Measurements from ENCODE around the gene TXNRD3.

DNA sequence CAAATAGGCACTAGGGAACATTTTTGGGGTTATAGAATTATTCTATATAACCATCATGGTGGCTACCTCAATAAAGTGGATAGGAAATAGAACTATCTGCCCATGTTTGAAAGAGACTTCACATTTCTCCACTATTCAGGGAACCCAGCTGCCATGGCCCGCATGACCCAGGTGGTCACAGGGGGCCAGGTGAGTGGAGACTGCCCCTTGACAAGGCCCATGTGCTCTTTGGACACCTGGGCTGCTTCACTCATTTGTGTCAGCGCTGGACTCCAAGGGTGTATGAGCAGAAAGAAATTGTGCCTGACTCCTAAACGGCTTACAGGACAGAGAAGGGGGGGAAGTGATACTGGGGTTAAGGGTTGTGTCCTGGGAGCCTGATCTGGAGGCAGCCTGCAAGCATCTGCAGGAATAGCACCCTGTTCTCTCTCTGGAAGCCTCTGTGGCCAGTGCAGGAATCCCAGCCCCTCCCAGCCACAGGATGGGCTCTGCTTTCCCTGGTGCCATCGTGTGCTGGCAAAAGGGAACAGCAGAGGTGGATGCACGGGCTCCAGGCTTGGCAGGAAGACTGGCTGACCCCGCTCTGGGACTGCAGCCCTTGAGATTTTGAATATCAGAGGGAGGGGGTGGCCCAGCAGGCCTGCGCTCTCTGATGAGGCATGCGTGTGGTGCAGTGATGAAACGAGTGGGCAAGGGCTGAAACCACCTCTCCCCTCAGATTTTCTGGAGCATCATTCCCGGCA lies 87.1 kb downstream of the TXNRD3 start:
- TF ChIP-seq, protein P1, sequence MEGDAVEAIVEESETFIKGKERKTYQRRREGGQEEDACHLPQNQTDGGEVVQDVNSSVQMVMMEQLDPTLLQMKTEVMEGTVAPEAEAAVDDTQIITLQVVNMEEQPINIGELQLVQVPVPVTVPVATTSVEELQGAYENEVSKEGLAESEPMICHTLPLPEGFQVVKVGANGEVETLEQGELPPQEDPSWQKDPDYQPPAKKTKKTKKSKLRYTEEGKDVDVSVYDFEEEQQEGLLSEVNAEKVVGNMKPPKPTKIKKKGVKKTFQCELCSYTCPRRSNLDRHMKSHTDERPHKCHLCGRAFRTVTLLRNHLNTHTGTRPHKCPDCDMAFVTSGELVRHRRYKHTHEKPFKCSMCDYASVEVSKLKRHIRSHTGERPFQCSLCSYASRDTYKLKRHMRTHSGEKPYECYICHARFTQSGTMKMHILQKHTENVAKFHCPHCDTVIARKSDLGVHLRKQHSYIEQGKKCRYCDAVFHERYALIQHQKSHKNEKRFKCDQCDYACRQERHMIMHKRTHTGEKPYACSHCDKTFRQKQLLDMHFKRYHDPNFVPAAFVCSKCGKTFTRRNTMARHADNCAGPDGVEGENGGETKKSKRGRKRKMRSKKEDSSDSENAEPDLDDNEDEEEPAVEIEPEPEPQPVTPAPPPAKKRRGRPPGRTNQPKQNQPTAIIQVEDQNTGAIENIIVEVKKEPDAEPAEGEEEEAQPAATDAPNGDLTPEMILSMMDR (IDR thresholded peaks at IDR 0.05; ENCODE audit: insufficient read depth, low read depth, low read length), result no peak
- no peak for TF ChIP-seq EZH2 (IDR thresholded peaks at IDR 0.05; ENCODE audit: insufficient read depth, low read length)
